HG03442 (cell line): ENCODE data around the gene ZC3H7A.

Experiments
- ATAC-seq: cut with Tn5 transposase; IDR thresholded peaks from one replicate; pipeline ENCODE4 v1.9.1; 2021; ENCODE audit warnings: mild to moderate bottlenecking, moderate library complexity; ENCODE audit not compliant: unreplicated experiment

Gene ZC3H7A

DNA sequence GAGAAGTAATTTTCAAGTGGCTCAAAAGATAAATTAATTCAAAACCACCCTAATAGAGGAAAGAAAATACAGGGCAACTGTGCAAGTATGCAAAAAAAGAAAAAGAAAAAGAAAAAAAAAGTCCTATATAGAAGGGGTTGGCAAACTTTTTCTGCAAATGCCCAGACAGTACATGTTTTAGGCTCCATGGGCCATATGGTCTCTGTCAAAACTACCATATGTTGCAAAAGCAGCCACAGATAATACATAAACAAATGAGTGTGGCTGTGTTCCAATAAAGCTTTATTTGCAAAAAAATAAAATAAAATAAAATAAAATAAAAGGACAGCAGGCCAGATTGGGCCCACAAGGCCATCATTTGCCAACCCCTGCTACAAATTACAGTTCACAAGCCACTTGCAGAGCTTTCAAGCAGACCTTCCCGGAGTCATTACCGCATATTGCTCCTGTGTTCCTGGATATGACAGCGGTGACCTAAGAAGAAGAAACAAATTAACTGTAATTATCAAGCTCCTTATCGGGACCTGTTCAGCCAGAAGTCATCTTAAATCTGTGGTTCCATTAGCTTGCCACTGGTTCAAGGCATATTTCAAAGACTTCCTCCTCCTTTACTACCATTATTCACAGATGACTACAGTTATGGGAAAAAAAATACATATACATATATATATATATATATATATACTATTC lies 15.9 kb downstream of the ZC3H7A start:
- no peak for ATAC-seq

DNA sequence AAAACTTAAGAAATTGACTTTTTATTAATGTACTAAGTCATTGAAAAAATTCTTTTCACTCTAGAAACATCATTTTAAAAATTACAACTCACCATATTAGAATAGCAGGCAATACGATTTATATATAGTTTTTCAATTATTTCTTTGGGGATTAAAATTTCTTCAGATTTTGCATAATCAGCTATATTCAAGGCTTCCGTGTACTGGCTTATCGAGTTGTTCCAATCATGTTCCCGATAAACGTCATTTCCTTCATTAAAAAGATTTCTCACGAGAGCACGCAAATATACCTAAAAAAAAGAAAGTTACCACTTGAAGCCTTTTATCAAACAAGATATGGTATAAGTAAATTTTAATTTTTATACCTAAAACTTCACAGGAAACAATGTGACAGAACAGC lies 18.0 kb downstream of the ZC3H7A start:
- ATAC-seq = no peak

- ATAC-seq = no peak
Observed at GRCh38 chr16:11774065-11774626, 22.9 kb downstream of the ZC3H7A start.

GRCh38 chr16:11768849-11769248 lies 28.2 kb downstream of the ZC3H7A start:
- no peak for ATAC-seq

- no peak for ATAC-seq
Observed at GRCh38 chr16:11762431-11762830, 34.6 kb downstream of the ZC3H7A start.

GRCh38 chr16:11759997-11760396 lies 37.1 kb downstream of the ZC3H7A start:
- no peak for ATAC-seq

DNA sequence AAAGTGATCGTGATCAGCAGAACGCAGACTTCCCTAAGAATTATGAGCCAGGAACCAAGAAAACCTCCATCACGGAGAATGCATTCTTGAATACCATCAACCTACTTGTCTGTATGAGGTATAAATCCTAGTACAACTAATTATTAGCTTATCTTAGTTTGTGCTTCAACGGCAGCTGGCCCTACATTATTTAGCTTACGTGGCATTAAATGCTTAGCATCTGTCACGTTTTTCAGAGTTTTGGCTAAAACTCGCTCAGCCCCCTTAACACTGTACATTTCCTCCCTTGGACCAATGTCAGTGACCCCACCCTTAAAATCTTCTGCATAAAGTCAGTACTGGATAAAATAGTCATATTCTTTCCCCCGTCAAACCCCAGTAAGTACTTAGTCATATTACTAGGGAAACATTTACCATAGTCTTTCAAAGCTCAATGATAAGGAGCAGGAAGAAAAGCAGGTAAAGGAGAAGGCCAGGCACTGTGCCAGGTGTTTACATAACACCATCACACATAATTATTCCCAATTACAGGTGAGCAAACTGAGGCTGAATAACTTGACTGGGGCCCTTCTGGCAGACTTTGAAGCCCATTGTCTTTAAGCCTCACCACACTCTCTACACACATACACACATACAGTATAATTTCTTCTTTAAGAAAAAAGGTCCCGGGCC lies 37.8 kb downstream of the ZC3H7A start:
- ATAC-seq = no peak

DNA sequence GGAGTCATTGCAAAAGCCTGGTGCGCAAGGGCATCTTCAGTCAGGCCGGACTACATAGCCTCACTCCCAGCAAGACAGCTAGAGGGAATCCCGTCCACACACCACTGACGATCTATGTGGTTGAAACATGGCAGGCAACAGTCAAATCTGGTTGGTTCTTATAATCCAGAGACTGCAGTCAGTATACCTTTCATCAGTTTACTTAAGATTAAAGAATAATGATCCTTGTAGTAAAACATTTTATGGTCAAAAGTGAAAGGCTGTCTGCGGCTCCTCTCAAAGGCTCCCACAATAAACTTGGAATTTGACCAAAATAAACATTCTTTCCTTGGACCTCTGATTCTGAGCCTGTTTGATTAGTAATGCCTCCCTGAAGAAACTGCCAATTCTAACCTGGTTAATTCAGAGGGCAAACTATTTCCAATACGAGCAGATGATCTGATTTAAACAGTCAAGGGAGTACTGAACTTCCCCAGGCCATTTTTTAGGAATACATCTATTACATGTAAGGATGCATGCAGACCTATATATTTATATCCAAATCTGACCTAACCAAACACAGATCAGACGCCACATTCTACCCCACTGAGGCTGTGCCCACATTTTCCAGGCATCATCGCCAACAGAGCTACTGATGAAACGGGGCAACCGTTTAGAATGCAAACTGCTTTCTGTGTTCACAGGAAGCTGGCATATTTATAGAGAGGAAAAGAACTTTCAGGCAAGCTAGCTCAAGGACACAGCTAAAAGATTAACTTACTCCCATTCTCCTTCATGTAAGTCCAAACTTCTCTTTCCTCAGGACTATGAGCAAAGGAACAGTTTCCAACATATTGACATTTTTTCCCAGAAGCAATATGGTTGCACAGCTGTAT lies 39.1 kb downstream of the ZC3H7A start:
- ATAC-seq = no peak

DNA sequence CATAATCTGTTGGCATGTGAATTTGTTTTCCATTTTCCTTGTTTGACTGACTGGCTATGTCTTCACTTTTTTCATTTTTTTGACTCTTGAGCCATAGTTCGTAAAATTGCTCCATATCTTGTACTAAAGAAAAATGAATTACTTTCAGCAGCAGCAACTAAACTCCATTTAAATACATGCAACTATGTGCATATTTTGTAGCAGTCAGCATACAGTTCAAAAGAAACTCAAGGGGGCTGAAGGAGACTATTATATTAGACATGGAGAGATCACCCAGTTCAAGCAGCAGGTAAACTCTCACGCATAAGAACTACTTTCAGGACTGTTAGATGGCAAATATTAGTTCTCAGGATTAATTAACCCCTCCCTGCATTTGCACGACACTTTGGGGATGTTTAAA lies 40.8 kb downstream of the ZC3H7A start:
- no peak for ATAC-seq

- no peak for ATAC-seq
Observed at GRCh38 chr16:11755022-11755760, 41.9 kb downstream of the ZC3H7A start.

DNA sequence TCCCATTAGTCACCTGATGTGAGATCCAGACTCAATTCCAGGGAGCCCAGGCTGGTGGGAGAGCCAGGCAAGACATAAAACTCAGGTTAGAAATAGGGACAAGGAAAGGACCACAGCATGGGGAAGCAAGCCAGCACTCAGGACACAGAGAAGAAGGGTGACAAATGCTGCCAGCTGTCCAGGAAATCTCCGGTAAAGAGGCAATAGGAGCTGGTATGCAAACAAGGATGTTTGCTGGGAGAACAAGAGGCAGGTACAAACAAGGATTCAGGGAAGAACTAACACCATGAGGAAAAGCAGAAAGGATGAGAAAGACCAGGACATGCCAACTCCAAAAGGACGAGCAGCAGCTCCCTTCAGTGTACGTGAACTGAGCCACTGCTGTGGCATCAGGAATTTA lies 44.2 kb downstream of the ZC3H7A start:
- ATAC-seq = no peak

- ATAC-seq = no peak
Observed at GRCh38 chr16:11750056-11750455, 47.0 kb downstream of the ZC3H7A start.

DNA sequence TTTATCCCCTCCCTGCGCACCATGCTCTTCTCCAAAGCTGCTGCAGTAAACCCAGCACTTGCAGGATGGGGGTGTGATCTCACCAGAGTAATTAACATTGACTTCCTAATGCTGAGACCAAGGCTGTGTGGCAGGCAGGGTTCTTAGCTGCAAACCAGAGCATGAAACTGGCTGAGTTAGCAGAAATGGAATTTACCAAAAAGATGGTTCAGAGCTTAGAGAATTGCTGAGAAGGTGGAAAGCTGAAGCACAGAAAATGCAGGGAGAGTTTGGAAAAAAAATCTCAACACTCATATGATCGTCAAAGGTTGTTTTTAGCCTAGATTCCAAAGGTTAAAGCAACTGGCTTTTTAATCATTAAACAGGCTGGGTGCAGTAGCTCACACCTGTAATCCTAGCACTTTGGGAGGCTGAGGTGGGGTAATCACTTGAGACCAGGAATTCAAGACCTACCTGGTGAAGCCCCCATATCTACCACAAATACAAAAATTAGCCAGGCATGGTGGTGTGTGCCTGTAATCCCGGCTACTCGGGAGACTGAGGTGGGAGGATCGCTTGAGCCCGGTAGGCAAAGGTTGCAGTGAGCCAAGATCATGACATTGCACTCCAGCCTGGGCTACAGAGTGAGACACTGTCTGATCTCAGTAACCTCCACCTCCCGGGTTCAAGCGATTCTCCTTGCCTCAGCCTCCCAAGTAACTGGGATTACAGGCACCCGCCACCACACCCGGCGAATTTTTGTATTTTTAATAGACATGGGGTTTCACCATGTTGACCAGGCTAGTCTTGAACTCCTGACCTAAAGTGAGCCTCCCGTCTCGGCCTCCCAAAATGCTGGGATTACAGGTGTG lies 48.4 kb downstream of the ZC3H7A start:
- no peak for ATAC-seq

DNA sequence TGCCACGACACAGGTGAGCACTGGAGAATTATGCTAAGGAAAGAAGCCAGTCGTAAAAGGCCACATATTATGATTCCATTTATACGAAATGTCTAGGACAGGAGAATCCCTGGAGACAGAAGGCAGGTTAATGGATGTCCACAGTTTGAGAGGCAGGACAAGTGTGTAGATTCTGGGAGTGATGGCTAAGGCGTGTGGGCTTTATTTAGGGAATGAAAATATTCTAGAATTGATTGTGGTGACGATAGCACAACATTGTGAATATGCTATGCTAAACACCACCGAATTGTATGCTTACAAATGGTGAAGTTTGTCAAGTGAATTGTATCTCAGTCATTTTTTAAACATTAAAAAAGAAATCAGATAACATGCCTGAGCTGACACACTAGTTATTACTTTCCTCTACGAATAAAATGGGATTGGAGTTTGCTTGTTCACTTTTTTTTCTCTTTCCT lies 49.1 kb downstream of the ZC3H7A start:
- no peak for ATAC-seq

DNA sequence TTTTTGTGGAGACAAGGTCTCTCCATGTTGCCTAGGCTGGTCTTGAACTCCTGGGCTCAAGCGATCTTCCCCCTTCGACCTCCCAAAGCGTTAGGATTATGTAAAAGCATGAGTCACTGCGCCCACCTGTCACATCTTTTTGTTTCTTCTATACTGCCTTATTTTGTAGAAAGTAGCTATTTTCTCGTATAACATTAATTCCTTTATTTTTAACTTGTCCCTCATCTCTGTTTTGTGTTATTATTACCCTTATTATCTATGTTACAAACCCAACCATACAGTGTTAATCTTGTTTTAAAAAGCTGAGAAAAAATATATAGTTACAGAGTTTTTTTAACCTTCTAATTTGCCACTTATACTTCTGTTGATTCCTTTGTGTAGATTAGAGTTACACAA lies 53.0 kb downstream of the ZC3H7A start:
- ATAC-seq = no peak

GRCh38 chr16:11743308-11744074 lies 53.6 kb downstream of the ZC3H7A start:
- no peak for ATAC-seq

- peak; percentile 87 for ATAC-seq
Observed at GRCh38 chr16:11742536-11743307, 54.3 kb downstream of the ZC3H7A start, which contains the start of gene TXNDC11. TSS of gene TXNDC11 (minus strand) at chr16:11742857. CDS start at chr16:11742730, 127 bp downstream.

- ATAC-seq = peak; percentile 25
Observed at GRCh38 chr16:11742093-11742535, 54.9 kb downstream of the ZC3H7A start.
